Hindlimb muscle (tissue), 1 donor: ENCODE results near the gene CELSR1. TPM values are rescaled to one million over a fixed set of nuclear protein-coding genes. Genes with fewer than 3 reads are reported as not detected.

Experiments used
- DNase-seq: peaks from one replicate; pipeline ENCODE4 v3.0.0-alpha.2; 2013
- polyA plus RNA-seq: library from polyadenylated mRNA; unstranded; fragments of 120-200 nt; gene quantifications from one replicate; pipeline ENCODE4 v1.2.1, GENCODE V29; 2013; ENCODE audit not compliant: insufficient read length

Gene CELSR1
- polyA plus RNA-seq, 1 donor, result 7.6 TPM

GRCh38 chr22:46551321-46551720, 13.9 kb upstream of the CELSR1 start:
- DNase-seq, result no peak

GRCh38 chr22:46549971-46550641, 12.7 kb upstream of the CELSR1 start:
- DNase-seq, result no peak

GRCh38 chr22:46549563-46549840, 12.1 kb upstream of the CELSR1 start:
- no peak for DNase-seq

DNA sequence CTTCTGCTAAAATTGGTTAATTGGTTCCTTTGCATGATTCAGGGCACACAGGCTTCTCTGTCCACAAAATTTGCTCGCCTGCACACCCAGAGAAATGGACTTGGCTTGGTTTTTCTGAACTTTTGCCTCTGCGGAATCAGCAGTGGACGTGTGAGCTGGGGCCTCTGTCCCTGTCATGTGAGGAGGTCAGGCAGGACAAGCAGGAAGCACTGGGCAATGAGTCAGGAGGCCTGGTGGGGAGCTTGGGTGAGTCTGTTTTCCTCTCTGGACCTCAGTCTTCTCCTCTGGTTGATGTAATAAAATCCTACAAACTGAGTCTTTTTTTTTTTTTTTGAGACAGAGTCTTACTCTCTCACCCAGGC, 10.4 kb upstream of the CELSR1 start:
- DNase-seq, result peak; percentile 72

DNA sequence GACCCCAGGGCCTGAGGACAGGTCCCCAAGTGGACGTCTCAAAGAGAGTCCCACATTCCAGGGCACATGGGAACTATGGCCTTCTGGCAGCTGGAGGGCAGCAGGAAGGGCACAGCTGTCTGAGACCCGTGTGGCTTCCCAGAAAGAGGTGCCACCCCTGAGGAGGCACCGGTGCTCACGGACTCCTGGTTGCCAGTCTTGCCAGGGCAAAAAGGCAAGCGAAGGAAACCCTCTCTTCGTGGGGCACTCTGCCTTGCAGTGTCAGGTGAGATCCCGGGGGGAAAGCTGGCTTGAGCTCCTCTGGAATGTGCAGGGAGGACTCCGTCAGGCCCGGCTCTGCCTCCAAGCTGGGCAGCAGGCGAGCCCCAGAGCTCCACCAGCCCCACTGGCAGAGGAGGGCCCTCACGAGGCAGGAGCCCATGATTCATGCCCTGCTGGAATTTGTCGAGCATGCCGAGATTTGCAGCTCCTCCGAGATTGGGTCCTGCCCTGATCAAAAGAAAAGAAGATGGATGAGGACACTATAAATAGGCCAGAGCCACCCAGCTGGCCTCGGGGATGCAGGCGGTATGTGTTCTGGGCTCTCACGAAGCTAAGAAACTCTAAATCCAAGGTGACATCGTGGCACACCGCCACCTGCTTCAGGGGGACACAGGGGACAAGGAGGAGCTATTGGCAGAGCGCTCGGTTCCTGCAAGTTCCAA, 9.9 kb upstream of the CELSR1 start:
- no peak for DNase-seq

GRCh38 chr22:46546466-46547178, 9.2 kb upstream of the CELSR1 start:
- no peak for DNase-seq

- no peak for DNase-seq
Observed at GRCh38 chr22:46545086-46545792, 7.8 kb upstream of the CELSR1 start.

- DNase-seq, result no peak
Observed at GRCh38 chr22:46542011-46542985, 4.9 kb upstream of the CELSR1 start.

DNA sequence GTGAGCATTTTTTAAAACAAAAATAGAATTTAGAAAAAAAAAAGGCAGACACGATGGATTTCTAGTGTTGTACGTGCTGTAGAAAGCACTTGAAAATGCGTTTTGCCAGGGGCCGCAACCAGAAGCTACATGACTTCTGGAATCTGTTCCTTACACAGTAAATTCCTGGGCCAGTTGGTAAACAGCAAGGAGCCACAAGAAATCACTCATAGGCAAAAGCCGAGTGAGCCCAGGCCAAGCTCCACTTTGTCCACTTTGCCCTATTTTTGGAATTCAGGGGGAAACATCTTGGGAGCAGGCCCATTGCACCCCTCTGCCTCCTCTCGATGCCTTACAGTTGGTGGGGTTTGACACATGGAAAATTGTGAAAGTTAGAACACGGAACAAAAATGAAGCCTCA, 4.1 kb upstream of the CELSR1 start:
- DNase-seq, result no peak

DNA sequence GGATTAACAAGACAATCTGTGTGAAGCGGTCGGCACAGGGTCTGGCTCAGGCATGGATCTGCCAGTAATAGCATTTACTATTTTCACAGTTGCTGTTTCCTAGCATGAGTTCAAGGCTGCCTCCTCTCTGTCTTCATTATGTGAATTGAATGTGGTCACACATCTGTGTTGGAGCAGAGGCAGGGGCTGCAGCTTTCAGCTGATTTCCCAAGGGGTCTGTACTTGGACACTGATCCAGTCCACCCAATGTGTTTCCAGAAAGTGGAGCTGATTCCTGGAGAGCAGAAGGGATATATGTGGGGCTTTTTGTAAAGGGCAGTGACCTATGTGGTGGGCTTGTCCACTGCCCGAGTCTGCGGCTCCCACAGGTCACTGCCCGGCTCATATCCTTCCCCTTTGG, 3.5 kb upstream of the CELSR1 start:
- DNase-seq, result peak; percentile 70

DNA sequence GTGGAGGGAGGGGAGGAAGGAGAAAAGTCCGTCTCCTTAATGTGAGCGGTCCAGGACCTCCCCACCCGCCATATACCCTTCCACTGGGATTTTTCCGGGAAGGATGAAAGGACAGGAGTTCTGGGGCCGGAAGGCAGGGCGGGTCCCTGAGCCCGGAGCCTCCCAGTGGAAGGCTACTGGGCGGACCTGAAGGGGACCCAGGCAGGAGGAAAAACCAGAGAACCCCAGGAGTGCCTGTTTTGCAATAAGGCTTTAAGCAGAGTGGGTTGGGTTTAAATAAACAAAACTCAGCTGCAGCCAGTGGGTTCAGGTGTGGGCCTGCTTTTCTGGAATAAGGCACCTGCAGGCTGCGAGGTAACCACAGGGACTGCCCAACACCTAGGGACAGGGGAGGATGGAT, 1.7 kb upstream of the CELSR1 start:
- no peak for DNase-seq

- no peak for DNase-seq
Observed at GRCh38 chr22:46538814-46539160, 1.4 kb upstream of the CELSR1 start.

DNA sequence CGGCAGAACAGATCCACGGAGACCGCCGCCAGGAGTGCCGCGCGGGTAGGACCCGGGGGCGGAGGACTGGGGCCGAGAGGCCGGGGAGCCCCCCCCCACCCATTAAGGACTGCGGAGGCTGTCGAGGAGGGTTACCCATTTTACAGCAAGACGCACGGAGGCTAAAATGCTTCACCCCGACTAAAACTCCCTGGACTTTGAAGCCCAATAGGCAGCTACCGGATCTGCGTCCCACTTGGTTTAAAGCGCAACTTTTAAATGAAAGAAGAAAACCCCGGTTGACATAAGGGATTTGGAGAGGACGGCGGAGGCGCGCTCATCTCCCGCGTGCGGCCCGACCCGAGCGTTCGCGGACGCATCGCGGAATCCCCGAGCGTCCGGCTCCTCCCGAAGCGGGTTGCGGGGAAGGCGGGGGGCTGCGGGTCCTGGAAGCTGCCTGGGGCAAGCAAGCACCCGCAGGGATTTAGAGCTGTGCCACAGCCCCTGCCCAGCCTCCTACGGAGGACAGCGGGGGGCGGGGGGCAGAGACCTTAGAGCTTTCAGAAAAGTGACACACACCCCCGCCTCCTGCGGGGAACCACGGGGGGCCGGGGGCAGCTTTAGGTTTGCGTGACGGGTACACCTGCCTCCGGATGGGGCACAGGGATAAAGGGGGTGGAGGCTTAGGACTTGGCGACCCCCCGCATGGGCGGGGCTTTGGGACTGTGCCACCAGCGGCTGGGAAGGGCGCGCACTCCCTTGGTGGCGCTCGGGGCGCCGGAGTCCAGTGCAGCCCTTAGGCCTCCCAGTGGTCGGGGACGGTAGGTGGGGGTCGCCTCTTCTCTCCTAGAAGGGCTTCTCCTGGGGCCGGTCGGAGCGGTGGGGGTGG, 760 bp upstream of the CELSR1 start:
- no peak for DNase-seq

GRCh38 chr22:46536537-46537224, 739 bp downstream of the CELSR1 start:
- DNase-seq, result no peak

GRCh38 chr22:46535876-46536536, 1.4 kb downstream of the CELSR1 start:
- no peak for DNase-seq

DNA sequence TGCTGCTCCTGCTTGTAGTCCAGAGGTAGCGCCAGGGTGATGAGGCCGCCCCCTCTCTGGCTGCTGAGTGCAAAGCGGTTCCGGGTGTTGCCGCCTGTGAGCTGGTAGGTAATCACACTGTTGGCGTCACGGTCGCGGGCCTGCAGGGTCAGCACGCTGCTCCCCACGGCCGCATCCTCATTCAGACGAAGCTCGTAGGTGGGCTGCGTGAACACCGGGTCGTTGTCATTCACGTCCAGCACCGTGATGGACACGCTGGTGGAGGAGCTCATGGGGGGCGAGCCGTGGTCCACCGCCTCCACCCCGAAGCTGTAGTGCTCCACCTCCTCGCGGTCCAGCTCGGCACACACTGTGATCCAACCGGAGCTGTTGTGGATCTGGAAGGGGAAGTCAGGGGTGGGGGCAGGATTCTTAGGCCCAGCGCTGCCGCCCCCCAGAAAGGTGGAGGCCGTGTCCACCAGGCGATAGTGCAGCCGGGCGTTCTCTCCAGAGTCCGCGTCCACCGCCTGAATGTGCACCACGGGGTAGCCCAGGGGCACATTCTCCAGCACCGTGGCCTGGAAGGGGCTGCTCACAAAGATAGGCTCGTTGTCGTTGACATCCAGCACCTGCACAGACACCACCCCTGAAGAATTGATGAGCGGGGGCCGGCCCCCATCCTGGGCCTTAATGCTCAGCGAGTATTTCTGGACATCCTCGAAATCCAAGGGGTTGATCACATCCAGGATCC, 2.4 kb downstream of the CELSR1 start:
- DNase-seq, result no peak

- no peak for DNase-seq
Observed at GRCh38 chr22:46534177-46534776, 3.1 kb downstream of the CELSR1 start.

GRCh38 chr22:46533070-46533833, 4.2 kb downstream of the CELSR1 start:
- no peak for DNase-seq
